ENCODE data around the gene DTNBP1. TPM values are rescaled to one million over a fixed set of nuclear protein-coding genes. Genes with fewer than 3 reads are reported as not detected.

The DTNBP1 gene
- total and polyA plus RNA-seq, 2 of the 8 experiments (the other 6 are each of a cell fraction or from before 2014, with no cell fraction given): 13.5 to 22.1 TPM

GRCh38 chr6:15585760-15586214 lies 77.0 kb downstream of the DTNBP1 start:
- Histone ChIP-seq H3K27me3 (replicated peaks in 1 of 4; ENCODE audit: control insufficient read depth in 3 of 4, extremely low read depth in 1 of 4, insufficient read depth in 3 of 4, low read length in 3 of 4) (no peaks in the 10 kb centered on the region), H3K9ac (replicated peaks in 1 of 4; ENCODE audit: extremely low read depth in 1 of 4, low read depth in 3 of 4, low read length in 3 of 4) (no peak overlapping the region), H2BK120ac (replicated peaks; ENCODE audit: low read depth, low read length) (no peak overlapping the region), H3K18ac (ENCODE audit: extremely low read depth, low read length) (no peak overlapping the region), H3K14ac (ENCODE audit: insufficient read length) (no peak overlapping the region), H4K8ac (ENCODE audit: extremely low read depth, insufficient read depth, low read length) (no peak overlapping the region), H3K4me3 (ENCODE audit: extremely low read depth in 1 of 4, insufficient read depth in 2 of 4, low read depth in 3 of 4, low read length in 4 of 4) (no peak overlapping the region), H4K91ac (replicated peaks; ENCODE audit: insufficient read length, low read length) (no peak overlapping the region), H4K5ac (ENCODE audit: insufficient read length, low read depth, low read length) (no peak overlapping the region), H3K36me3 (ENCODE audit: control insufficient read depth in 2 of 4, insufficient read depth in 4 of 4, low read length in 3 of 4) (no peaks in the 10 kb centered on the region), H2AK5ac (ENCODE audit: low read depth, low read length) (no peak overlapping the region), H4K20me1 (replicated peaks in 1 of 2; ENCODE audit: control insufficient read depth in 1 of 2, insufficient read depth in 2 of 2, low read length in 2 of 2) (no peaks in the 10 kb centered on the region), H2BK5ac (ENCODE audit: low read depth, low read length) (no peak overlapping the region), H2BK20ac (ENCODE audit: low read length) (no peak overlapping the region), H2BK12ac (ENCODE audit: low read depth, low read length) (no peak overlapping the region), H3K4ac (replicated peaks; ENCODE audit: insufficient read length, low read depth, low read length) (no peak overlapping the region), H2AFZ (ENCODE audit: low read length) (no peak overlapping the region), H2BK15ac (ENCODE audit: low read length) (no peak overlapping the region), H3K79me2 (ENCODE audit: control insufficient read depth in 1 of 2, insufficient read depth in 2 of 2, low read length in 2 of 2) (no peaks in the 10 kb centered on the region), H3K23me2 (ENCODE audit: low read depth, low read length) (no peaks in the 10 kb centered on the region), H3K4me2 (ENCODE audit: insufficient read depth in 1 of 2, low read depth in 2 of 2, low read length in 2 of 2) (no peak overlapping the region), H3K4me1 (replicated peaks in 1 of 4; ENCODE audit: control insufficient read depth in 3 of 4, insufficient read depth in 4 of 4, low read length in 3 of 4) (peaks cover 0 to 4% (median under 1%) of the 10 kb centered on the region in 4 experiments; a peak in 2 of 7 replicates), H3K79me1 (ENCODE audit: low read depth, low read length) (no peaks in the 10 kb centered on the region), H3K27ac (ENCODE audit: low read depth, low read length) (no peak overlapping the region), H3K23ac (ENCODE audit: insufficient read length) (no peak overlapping the region), H3K56ac (replicated peaks; ENCODE audit: insufficient read length, low read depth, low read length) (no peak overlapping the region), H3K9me3 (ENCODE audit: insufficient read depth in 2 of 2, low read depth in 1 of 2, low read length in 1 of 2) (no peaks in the 10 kb centered on the region)
- POLR2A ChIA-PET (ENCODE audit: partially characterized antibody): interaction anchor here (0.5 kb wide), 1 partner anchor 622 kb away, joined by 3 read pairs; no protein-coding TSS in a partner anchor
- CTCF ChIA-PET (ENCODE audit: partially characterized antibody): interaction anchor here (1.0 to 1.7 kb wide), 4 partner anchors 10 to 57 kb away, joined by 3 to 4 read pairs (median 4); no protein-coding TSS in a partner anchor
- WGBS, 2 experiments (ENCODE audit: extremely low coverage in 1 of 2, insufficient coverage in 1 of 2, insufficient read length in 1 of 2, insufficient replicate concordance in 2 of 2, low coverage in 1 of 2, low lambda C conversion rate in 2 of 2, missing lambda C conversion rate in 1 of 2): 84% methylated on average over 2 of the region's 2 CpGs; no CpG with 5 or more reads in 1 of the 2 experiments
- FAIRE-seq (no peak), DNase-seq (ENCODE audit: low read depth in 1 of 2, low spot score in 2 of 2) (no peak)
- peak; percentile 51; the same call in 1 of the 2 replicates for TF ChIP-seq JUND (IDR thresholded peaks at IDR 0.05; ENCODE audit: low read length)
- peak in 1 of 2 experiments; percentile 62; a peak in 1 of 3 replicates for TF ChIP-seq EP300 (IDR thresholded peaks at IDR 0.05; ENCODE audit: borderline replicate concordance in 1 of 2, low read depth in 2 of 2, low read length in 2 of 2)
- no peak for TF ChIP-seq POU5F1 (IDR thresholded peaks at IDR 0.05; ENCODE audit: low read depth, low read length)
- no peak for TF ChIP-seq POLR2AphosphoS5 (IDR thresholded peaks at IDR 0.05; ENCODE audit: low read depth, low read length)
- TF ChIP-seq CHD1 (IDR thresholded peaks at IDR 0.05; ENCODE audit: low read depth, low read length): 0 out of 2 replicates have a peak, but pooled peaks have one; percentile 49
